H1 (cell line): ENCODE results near the gene LCN9. TPM values are rescaled to one million over a fixed set of nuclear protein-coding genes. Genes with fewer than 3 reads are reported as not detected.

Source experiments
- CTCF ChIA-PET: fragments of 300-600 bp; sonication (Branson Sonifier 250); formaldehyde crosslinking; loops from one replicate; lab custom pipeline; 2021; ENCODE audit not compliant: partially characterized antibody; lab: Charles Lee
- POLR2A ChIA-PET: fragments of 300-600 bp; sonication (Branson Sonifier 250); formaldehyde crosslinking; loops from one replicate; lab custom pipeline; 2021; ENCODE audit warnings: inconsistent platforms; ENCODE audit not compliant: partially characterized antibody; lab: Charles Lee
- DNase-seq, 2 experiments: peaks; one replicate each; pipeline versions ENCODE4 v3.0.0 to v3.0.0-alpha.2; 2010 to 2022; ENCODE audit warnings: low spot score in 2 of 2, low read depth in 1 of 2, mixed read lengths in 1 of 2
- FAIRE-seq: peaks from 2 replicates; lab custom pipeline; 2011; peaks lifted over from hg19 to GRCh38; lab: Jason Lieb, UNC
- H2AFZ ChIP-seq: 2 replicates; pipeline ENCODE4 v1.8.1; 2012; ENCODE audit warnings: low read length, inconsistent platforms
- H2AK5ac ChIP-seq: 2 replicates; pipeline ENCODE4 v1.6.1; 2013; ENCODE audit warnings: low read depth, low read length
- H2BK120ac ChIP-seq: replicated peaks from 2 replicates; pipeline ENCODE3; 2013; ENCODE audit warnings: low read depth, low read length, inconsistent platforms
- H2BK12ac ChIP-seq: 2 replicates; pipeline ENCODE4 v1.6.1; 2013; ENCODE audit warnings: low read depth, low read length
- H2BK15ac ChIP-seq: 2 replicates; pipeline ENCODE4 v1.6.1; 2013; ENCODE audit warnings: low read length
- H2BK20ac ChIP-seq: 2 replicates; pipeline ENCODE4 v1.6.1; 2013; ENCODE audit warnings: low read length
- H2BK5ac ChIP-seq: 2 replicates; pipeline ENCODE4 v1.6.1; 2013; ENCODE audit warnings: low read depth, low read length
- H3K14ac ChIP-seq: 2 replicates; pipeline ENCODE4 v1.6.1; 2013; ENCODE audit warnings: inconsistent platforms; ENCODE audit not compliant: insufficient read length
- H3K18ac ChIP-seq: 2 replicates; pipeline ENCODE4 v1.6.1; 2013; ENCODE audit warnings: low read length; ENCODE audit errors: extremely low read depth
- H3K23ac ChIP-seq: 2 replicates; pipeline ENCODE4 v1.6.1; 2013; ENCODE audit warnings: inconsistent platforms; ENCODE audit not compliant: insufficient read length
- H3K23me2 ChIP-seq: 2 replicates; pipeline ENCODE4 v1.6.1; 2013; ENCODE audit warnings: low read depth, low read length
- H3K27ac ChIP-seq: 2 replicates; pipeline ENCODE4 v1.6.1; 2011; ENCODE audit warnings: low read depth, low read length, inconsistent platforms
- H3K27me3 ChIP-seq, 4 experiments: replicated peaks in 1 of 4; 1 replicate in 1 of 4; 2 replicates in 3 of 4; pipeline versions ENCODE4 v1.6.1 to v1.8.1; 2011 to 2013; ENCODE audit warnings: low read length in 3 of 4, mild to moderate bottlenecking in 3 of 4, inconsistent platforms in 2 of 4, mixed read lengths in 2 of 4, moderate library complexity in 1 of 4; ENCODE audit not compliant: control insufficient read depth in 3 of 4, insufficient read depth in 3 of 4; ENCODE audit errors: extremely low read depth in 1 of 4
- H3K36me3 ChIP-seq, 4 experiments: 2 replicates each; pipeline versions ENCODE4 v1.6.1 to v1.8.1; 2011 to 2013; ENCODE audit warnings: mild to moderate bottlenecking in 4 of 4, low read length in 3 of 4, moderate library complexity in 2 of 4, control low read depth in 1 of 4, inconsistent platforms in 1 of 4; ENCODE audit not compliant: insufficient read depth in 4 of 4, control insufficient read depth in 2 of 4
- H3K4ac ChIP-seq: replicated peaks from 2 replicates; pipeline ENCODE3; 2013; ENCODE audit warnings: low read length, low read depth, mixed read lengths, inconsistent platforms; ENCODE audit not compliant: insufficient read length
- H3K4me1 ChIP-seq, 4 experiments: replicated peaks in 1 of 4; 1 replicate in 1 of 4; 2 replicates in 3 of 4; pipeline versions ENCODE4 v1.6.1 to v1.8.1; 2011 to 2013; ENCODE audit warnings: low read length in 3 of 4, inconsistent platforms in 2 of 4, mixed read lengths in 1 of 4; ENCODE audit not compliant: insufficient read depth in 4 of 4, control insufficient read depth in 3 of 4
- H3K4me2 ChIP-seq, 2 experiments: 2 replicates each; pipeline versions ENCODE4 v1.6.1 to v1.8.1; 2011 to 2013; ENCODE audit warnings: low read depth in 2 of 2, low read length in 2 of 2, control low read depth in 1 of 2, inconsistent platforms in 1 of 2, mild to moderate bottlenecking in 1 of 2; ENCODE audit not compliant: insufficient read depth in 1 of 2
- H3K4me3 ChIP-seq, 4 experiments: fragments of 200-600, 300-600 bp in 1 of 4; sonication (generic), shearing (Covaris generic), sonication (Bioruptor Twin) in 1 of 4; 2 replicates each; pipeline versions ENCODE4 v1.5.1 to v1.8.1; 2011 to 2016; ENCODE audit warnings: low read length in 4 of 4, low read depth in 3 of 4, control low read depth in 2 of 4, inconsistent platforms in 2 of 4, mild to moderate bottlenecking in 2 of 4, mixed read lengths in 1 of 4, moderate library complexity in 1 of 4; ENCODE audit not compliant: insufficient read depth in 2 of 4; ENCODE audit errors: extremely low read depth in 1 of 4
- H3K56ac ChIP-seq: replicated peaks from 2 replicates; pipeline ENCODE3; 2013; ENCODE audit warnings: low read depth, mild to moderate bottlenecking, mixed read lengths, low read length, inconsistent platforms; ENCODE audit not compliant: insufficient read length
- H3K79me1 ChIP-seq: 2 replicates; pipeline ENCODE4 v1.6.1; 2013; ENCODE audit warnings: low read depth, low read length, control low read depth
- H3K79me2 ChIP-seq, 2 experiments: 2 replicates each; pipeline versions ENCODE4 v1.6.1 to v1.8.1; 2012 to 2013; ENCODE audit warnings: low read length in 2 of 2, mild to moderate bottlenecking in 2 of 2, inconsistent platforms in 1 of 2; ENCODE audit not compliant: insufficient read depth in 2 of 2, control insufficient read depth in 1 of 2
- H3K9ac ChIP-seq, 4 experiments: replicated peaks in 1 of 4; 1 replicate in 1 of 4; 2 replicates in 3 of 4; pipeline versions ENCODE4 v1.6.1 to v1.8.1; 2011 to 2013; ENCODE audit warnings: low read depth in 3 of 4, low read length in 3 of 4, control low read depth in 2 of 4, mild to moderate bottlenecking in 2 of 4, moderate library complexity in 2 of 4, inconsistent platforms in 1 of 4; ENCODE audit errors: extremely low read depth in 1 of 4
- H3K9me3 ChIP-seq, 2 experiments: 2 replicates each; pipeline versions ENCODE4 v1.6.1 to v1.8.1; 2012 to 2013; ENCODE audit warnings: mild to moderate bottlenecking in 2 of 2, moderate library complexity in 2 of 2, control low read depth in 1 of 2, inconsistent platforms in 1 of 2, low read depth in 1 of 2, low read length in 1 of 2, mixed read lengths in 1 of 2; ENCODE audit not compliant: insufficient read depth in 2 of 2
- H4K20me1 ChIP-seq, 2 experiments: replicated peaks in 1 of 2; 2 replicates each; pipeline versions ENCODE3 to v1.8.1; 2011 to 2013; ENCODE audit warnings: inconsistent platforms in 2 of 2, low read length in 2 of 2, mild to moderate bottlenecking in 1 of 2; ENCODE audit not compliant: insufficient read depth in 2 of 2, control insufficient read depth in 1 of 2
- H4K5ac ChIP-seq: 2 replicates; pipeline ENCODE4 v1.6.1; 2013; ENCODE audit warnings: low read length, low read depth, mixed read lengths, inconsistent platforms; ENCODE audit not compliant: insufficient read length
- H4K8ac ChIP-seq: 2 replicates; pipeline ENCODE4 v1.8.0; 2013; ENCODE audit warnings: mild to moderate bottlenecking, moderate library complexity, low read length, inconsistent platforms; ENCODE audit not compliant: insufficient read depth; ENCODE audit errors: extremely low read depth
- H4K91ac ChIP-seq: replicated peaks from 2 replicates; pipeline ENCODE3; 2013; ENCODE audit warnings: low read length, mixed read lengths, inconsistent platforms; ENCODE audit not compliant: insufficient read length
- CBX5 ChIP-seq: fragments of 300-800, 300-1000 bp; sonication (generic); IDR thresholded peaks from 2 replicates; pipeline ENCODE4 v1.7.1; 2016; ENCODE audit warnings: antibody characterized with exemption, low read length, low read depth
- CEBPB ChIP-seq: IDR thresholded peaks from 2 replicates; pipeline ENCODE4 v1.6.1; 2012; ENCODE audit warnings: low read depth, low read length
- CHD1 ChIP-seq: IDR thresholded peaks from 2 replicates; pipeline ENCODE4 v1.6.1; 2012; ENCODE audit warnings: low read depth, low read length, improper control_type of control experiment
- CHD2 ChIP-seq: IDR thresholded peaks from 2 replicates; pipeline ENCODE4 v1.6.1; 2012; ENCODE audit warnings: low read length, improper control_type of control experiment
- NANOG ChIP-seq: IDR thresholded peaks from 2 replicates; pipeline ENCODE4 v1.6.1; 2011; ENCODE audit warnings: low read length, low read depth, mild to moderate bottlenecking, inconsistent platforms; ENCODE audit not compliant: insufficient read depth, poor library complexity, severe bottlenecking
- RAD21 ChIP-seq, 2 experiments: IDR thresholded peaks in 1 of 2; conservative IDR thresholded peaks in 1 of 2; 2 replicates each; pipeline ENCODE4 v1.6.1; 2011; ENCODE audit warnings: low read depth in 2 of 2, low read length in 2 of 2, improper control_type of control experiment in 1 of 2, inconsistent platforms in 1 of 2, mild to moderate bottlenecking in 1 of 2, moderate library complexity in 1 of 2
- SIN3A ChIP-seq, 2 experiments: IDR thresholded peaks in 1 of 2; conservative IDR thresholded peaks in 1 of 2; 2 replicates each; pipeline ENCODE4 v1.6.1; 2011 to 2012; ENCODE audit warnings: low read length in 2 of 2, improper control_type of control experiment in 1 of 2, low read depth in 1 of 2, mild to moderate bottlenecking in 1 of 2
- SP2 ChIP-seq: IDR thresholded peaks from 2 replicates; pipeline ENCODE4 v1.6.1; 2012; ENCODE audit warnings: mild to moderate bottlenecking, low read length, inconsistent platforms
- SP4 ChIP-seq: IDR thresholded peaks from 2 replicates; pipeline ENCODE4 v1.6.1; 2012; ENCODE audit warnings: low read length, inconsistent platforms
- TAF1 ChIP-seq: IDR thresholded peaks from 2 replicates; pipeline ENCODE4 v1.6.1; 2011; ENCODE audit warnings: mild to moderate bottlenecking, low read depth, low read length
- WGBS, 2 experiments: shearing (Covaris generic) in 1 of 2; methylation state at CpG; one replicate each; pipeline versions ENCODE4 v1.1.6 to v1.1.7; 2013 to 2015; ENCODE audit warnings: low lambda C conversion rate in 2 of 2, mixed read lengths in 2 of 2, inconsistent platforms in 1 of 2, low coverage in 1 of 2, missing lambda C conversion rate in 1 of 2; ENCODE audit not compliant: insufficient replicate concordance in 2 of 2, insufficient coverage in 1 of 2, insufficient read length in 1 of 2; ENCODE audit errors: extremely low coverage in 1 of 2, missing lambda C conversion rate in 1 of 2; 5-methylcytosine and 5-hydroxymethylcytosine counted together
- polyA plus RNA-seq, 7 experiments: library from polyadenylated mRNA; depleted of rRNA in 3 of 7; stranded (reverse) in 5 of 7; unstranded in 2 of 7; fragments of >200 nt in 5 of 7; fragments of 200-250 nt in 2 of 7; gene quantifications; 1 replicate in 5 of 7; 2 replicates in 1 of 7; 4 replicates in 1 of 7; pipeline versions ENCODE4 v1.2.1 to v1.2.3, GENCODE V29; 2011 to 2013; ENCODE audit warnings: missing spikeins in 2 of 7, mixed read lengths in 2 of 7
- total RNA-seq: library from RNA; stranded (reverse); fragmentation: NEBNext Ultra II Directional; extraction: Animal tissue kit (Norgen Biotek cat#: 25700); gene quantifications from 2 replicates; pipeline ENCODE4 v1.2.1, GENCODE V29; 2021
- TF ChIP-seq, protein P1 (sequence below): IDR thresholded peaks from 2 replicates; pipeline ENCODE4 v1.6.1; 2012; ENCODE audit warnings: inconsistent platforms
- TF ChIP-seq, protein P2 (sequence below), 3 experiments: IDR thresholded peaks; 1 replicate in 2 of 3; 2 replicates in 1 of 3; pipeline versions ENCODE4 v1.5.1 to v1.6.1; 2011; ENCODE audit warnings: low read length in 3 of 3, mild to moderate bottlenecking in 3 of 3, inconsistent platforms in 2 of 3, low read depth in 1 of 3, moderate library complexity in 1 of 3; ENCODE audit not compliant: insufficient read depth in 1 of 3; ENCODE audit errors: control extremely low read depth in 1 of 3

The LCN9 gene
- total and polyA plus RNA-seq, 2 of the 8 experiments (the other 6 are each of a cell fraction or from before 2014, with no cell fraction given) = 2.3 to 3.1 TPM

DNA sequence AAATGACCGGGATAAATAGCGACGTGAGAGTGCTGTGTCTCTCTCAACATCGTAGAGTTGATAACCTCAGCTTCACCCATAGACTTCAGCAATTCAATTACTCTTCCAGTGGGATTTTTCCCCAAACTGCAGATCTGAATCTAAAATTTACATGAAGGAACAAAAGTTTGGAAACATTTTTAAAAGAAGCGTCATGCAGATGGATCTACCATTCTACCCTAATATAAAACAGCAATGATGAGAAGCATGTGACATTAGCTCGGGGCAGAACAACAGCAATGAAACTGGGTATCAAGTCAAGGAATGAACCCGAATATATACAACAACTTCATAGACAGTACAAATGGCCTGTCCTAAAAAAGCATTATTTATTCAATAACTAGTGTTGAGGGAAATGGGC lies 42.6 kb upstream of the LCN9 start:
- H3K23ac ChIP-seq = no peak overlapping the region
- TF ChIP-seq, protein P1, sequence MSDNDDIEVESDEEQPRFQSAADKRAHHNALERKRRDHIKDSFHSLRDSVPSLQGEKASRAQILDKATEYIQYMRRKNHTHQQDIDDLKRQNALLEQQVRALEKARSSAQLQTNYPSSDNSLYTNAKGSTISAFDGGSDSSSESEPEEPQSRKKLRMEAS = no peak
- TF ChIP-seq RAD21 (IDR thresholded peaks at IDR 0.05 in 1 of 2, conservative IDR thresholded peaks at IDR 0.05 in 1 of 2; ENCODE audit: low read depth in 2 of 2, low read length in 2 of 2) (no peak), SP4 (no peak), CBX5 (no peak), CHD1 (no peak), NANOG (no peak), SIN3A (conservative IDR thresholded peaks at IDR 0.05 in 1 of 2, IDR thresholded peaks at IDR 0.05 in 1 of 2; ENCODE audit: low read depth in 1 of 2, low read length in 2 of 2) (no peak), CEBPB (no peak), TAF1 (no peak), CHD2 (no peak), SP2 (no peak)
- TF ChIP-seq, protein P2, sequence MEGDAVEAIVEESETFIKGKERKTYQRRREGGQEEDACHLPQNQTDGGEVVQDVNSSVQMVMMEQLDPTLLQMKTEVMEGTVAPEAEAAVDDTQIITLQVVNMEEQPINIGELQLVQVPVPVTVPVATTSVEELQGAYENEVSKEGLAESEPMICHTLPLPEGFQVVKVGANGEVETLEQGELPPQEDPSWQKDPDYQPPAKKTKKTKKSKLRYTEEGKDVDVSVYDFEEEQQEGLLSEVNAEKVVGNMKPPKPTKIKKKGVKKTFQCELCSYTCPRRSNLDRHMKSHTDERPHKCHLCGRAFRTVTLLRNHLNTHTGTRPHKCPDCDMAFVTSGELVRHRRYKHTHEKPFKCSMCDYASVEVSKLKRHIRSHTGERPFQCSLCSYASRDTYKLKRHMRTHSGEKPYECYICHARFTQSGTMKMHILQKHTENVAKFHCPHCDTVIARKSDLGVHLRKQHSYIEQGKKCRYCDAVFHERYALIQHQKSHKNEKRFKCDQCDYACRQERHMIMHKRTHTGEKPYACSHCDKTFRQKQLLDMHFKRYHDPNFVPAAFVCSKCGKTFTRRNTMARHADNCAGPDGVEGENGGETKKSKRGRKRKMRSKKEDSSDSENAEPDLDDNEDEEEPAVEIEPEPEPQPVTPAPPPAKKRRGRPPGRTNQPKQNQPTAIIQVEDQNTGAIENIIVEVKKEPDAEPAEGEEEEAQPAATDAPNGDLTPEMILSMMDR (IDR thresholded peaks at IDR 0.05; ENCODE audit: control extremely low read depth in 1 of 3, insufficient read depth in 1 of 3, low read depth in 1 of 3, low read length in 3 of 3) = no peak
- no peak overlapping the region for H3K27ac ChIP-seq
- no peak overlapping the region for H4K5ac ChIP-seq
- H3K9ac ChIP-seq = no peak overlapping the region
- H3K56ac ChIP-seq = no peak overlapping the region
- H3K14ac ChIP-seq = no peak overlapping the region
- no peak overlapping the region for H3K4ac ChIP-seq
- H4K91ac ChIP-seq = no peak overlapping the region
- H2AFZ ChIP-seq = no peak overlapping the region
- H2BK15ac ChIP-seq = no peak overlapping the region
- H2BK12ac ChIP-seq = no peak overlapping the region
- 88% methylated on average over 7 of the region's 7 CpGs; no CpG with 5 or more reads in 1 of the 2 experiments for WGBS, 2 experiments
- no peak for DNase-seq
- no peaks in the 10 kb centered on the region for H3K27me3 ChIP-seq
- ChIA-PET CTCF (interaction anchor here (0.9 to 1.1 kb wide), 2 partner anchors 14 to 179 kb away, joined by 3 read pairs; no protein-coding TSS in a partner anchor), POLR2A (interaction anchor here (0.7 to 1.4 kb wide), 2 partner anchors 11 to 1263 kb away, joined by 3 read pairs; no protein-coding TSS in a partner anchor)
- H3K4me3 ChIP-seq = no peak overlapping the region
- no peaks in the 10 kb centered on the region for H4K20me1 ChIP-seq
- H3K9me3 ChIP-seq = no peaks in the 10 kb centered on the region
- H3K36me3 ChIP-seq = no peaks in the 10 kb centered on the region
- FAIRE-seq = no peak
- H2AK5ac ChIP-seq = no peak overlapping the region
- no peak overlapping the region for H4K8ac ChIP-seq
- H2BK5ac ChIP-seq = no peak overlapping the region
- H3K79me2 ChIP-seq = no peaks in the 10 kb centered on the region
- no peak overlapping the region for H2BK120ac ChIP-seq
- no peaks in the 10 kb centered on the region for H3K4me1 ChIP-seq
- no peak overlapping the region for H2BK20ac ChIP-seq
- H3K79me1 ChIP-seq = no peaks in the 10 kb centered on the region
- H3K4me2 ChIP-seq = no peak overlapping the region
- no peaks in the 10 kb centered on the region for H3K23me2 ChIP-seq
- no peak overlapping the region for H3K18ac ChIP-seq
